ENCODE measurements around the gene PMIS2. TPM values are rescaled to one million over a fixed set of nuclear protein-coding genes. Genes with fewer than 3 reads are reported as not detected.

PMIS2 gene
- total and polyA plus RNA-seq, 2 of the 8 experiments (the other 6 are each of a cell fraction or from before 2014, with no cell fraction given), result not detected

DNA sequence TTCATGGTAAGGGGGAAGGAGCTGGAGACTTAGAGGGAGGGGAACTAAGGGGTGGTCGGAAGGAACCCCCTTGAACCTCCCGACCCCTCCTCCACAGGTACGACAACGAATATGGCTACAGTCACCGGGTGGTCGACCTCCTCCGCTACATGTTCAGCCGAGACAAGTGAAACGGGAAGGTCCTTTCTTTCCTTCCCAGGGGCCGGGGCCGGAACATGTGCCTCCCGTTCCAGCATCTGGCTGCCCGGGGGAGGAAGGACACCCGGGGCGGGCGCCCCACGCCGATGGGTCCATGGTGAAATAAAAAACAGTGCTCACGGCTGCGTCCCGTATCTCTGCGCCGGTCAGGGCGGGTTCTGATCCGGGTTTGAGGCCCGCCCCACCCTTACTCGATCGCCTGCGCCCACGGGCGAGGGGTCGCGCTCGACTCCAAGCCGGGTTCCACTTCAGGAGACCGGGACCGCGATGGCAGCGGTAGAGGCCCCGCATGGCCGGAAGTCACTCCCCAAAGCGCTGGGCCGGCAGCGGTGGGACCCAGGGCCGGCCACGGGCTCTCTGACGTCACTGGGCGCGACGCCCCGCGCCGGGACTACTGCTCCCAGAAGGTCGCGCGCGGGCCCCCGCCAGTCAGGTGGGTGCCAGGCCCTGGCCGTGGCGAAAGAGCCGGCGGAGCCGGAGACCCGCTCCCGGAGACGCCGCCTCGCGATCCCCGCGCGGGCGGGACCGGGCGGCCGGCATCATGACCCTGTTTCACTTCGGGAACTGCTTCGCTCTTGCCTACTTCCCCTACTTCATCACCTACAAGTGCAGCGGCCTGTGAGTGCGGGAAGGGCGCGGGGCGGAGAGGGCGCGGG lies 40.7 kb upstream of the PMIS2 start, which contains the start of gene TMEM147 (continued):
- TF ChIP-seq, protein P1, sequence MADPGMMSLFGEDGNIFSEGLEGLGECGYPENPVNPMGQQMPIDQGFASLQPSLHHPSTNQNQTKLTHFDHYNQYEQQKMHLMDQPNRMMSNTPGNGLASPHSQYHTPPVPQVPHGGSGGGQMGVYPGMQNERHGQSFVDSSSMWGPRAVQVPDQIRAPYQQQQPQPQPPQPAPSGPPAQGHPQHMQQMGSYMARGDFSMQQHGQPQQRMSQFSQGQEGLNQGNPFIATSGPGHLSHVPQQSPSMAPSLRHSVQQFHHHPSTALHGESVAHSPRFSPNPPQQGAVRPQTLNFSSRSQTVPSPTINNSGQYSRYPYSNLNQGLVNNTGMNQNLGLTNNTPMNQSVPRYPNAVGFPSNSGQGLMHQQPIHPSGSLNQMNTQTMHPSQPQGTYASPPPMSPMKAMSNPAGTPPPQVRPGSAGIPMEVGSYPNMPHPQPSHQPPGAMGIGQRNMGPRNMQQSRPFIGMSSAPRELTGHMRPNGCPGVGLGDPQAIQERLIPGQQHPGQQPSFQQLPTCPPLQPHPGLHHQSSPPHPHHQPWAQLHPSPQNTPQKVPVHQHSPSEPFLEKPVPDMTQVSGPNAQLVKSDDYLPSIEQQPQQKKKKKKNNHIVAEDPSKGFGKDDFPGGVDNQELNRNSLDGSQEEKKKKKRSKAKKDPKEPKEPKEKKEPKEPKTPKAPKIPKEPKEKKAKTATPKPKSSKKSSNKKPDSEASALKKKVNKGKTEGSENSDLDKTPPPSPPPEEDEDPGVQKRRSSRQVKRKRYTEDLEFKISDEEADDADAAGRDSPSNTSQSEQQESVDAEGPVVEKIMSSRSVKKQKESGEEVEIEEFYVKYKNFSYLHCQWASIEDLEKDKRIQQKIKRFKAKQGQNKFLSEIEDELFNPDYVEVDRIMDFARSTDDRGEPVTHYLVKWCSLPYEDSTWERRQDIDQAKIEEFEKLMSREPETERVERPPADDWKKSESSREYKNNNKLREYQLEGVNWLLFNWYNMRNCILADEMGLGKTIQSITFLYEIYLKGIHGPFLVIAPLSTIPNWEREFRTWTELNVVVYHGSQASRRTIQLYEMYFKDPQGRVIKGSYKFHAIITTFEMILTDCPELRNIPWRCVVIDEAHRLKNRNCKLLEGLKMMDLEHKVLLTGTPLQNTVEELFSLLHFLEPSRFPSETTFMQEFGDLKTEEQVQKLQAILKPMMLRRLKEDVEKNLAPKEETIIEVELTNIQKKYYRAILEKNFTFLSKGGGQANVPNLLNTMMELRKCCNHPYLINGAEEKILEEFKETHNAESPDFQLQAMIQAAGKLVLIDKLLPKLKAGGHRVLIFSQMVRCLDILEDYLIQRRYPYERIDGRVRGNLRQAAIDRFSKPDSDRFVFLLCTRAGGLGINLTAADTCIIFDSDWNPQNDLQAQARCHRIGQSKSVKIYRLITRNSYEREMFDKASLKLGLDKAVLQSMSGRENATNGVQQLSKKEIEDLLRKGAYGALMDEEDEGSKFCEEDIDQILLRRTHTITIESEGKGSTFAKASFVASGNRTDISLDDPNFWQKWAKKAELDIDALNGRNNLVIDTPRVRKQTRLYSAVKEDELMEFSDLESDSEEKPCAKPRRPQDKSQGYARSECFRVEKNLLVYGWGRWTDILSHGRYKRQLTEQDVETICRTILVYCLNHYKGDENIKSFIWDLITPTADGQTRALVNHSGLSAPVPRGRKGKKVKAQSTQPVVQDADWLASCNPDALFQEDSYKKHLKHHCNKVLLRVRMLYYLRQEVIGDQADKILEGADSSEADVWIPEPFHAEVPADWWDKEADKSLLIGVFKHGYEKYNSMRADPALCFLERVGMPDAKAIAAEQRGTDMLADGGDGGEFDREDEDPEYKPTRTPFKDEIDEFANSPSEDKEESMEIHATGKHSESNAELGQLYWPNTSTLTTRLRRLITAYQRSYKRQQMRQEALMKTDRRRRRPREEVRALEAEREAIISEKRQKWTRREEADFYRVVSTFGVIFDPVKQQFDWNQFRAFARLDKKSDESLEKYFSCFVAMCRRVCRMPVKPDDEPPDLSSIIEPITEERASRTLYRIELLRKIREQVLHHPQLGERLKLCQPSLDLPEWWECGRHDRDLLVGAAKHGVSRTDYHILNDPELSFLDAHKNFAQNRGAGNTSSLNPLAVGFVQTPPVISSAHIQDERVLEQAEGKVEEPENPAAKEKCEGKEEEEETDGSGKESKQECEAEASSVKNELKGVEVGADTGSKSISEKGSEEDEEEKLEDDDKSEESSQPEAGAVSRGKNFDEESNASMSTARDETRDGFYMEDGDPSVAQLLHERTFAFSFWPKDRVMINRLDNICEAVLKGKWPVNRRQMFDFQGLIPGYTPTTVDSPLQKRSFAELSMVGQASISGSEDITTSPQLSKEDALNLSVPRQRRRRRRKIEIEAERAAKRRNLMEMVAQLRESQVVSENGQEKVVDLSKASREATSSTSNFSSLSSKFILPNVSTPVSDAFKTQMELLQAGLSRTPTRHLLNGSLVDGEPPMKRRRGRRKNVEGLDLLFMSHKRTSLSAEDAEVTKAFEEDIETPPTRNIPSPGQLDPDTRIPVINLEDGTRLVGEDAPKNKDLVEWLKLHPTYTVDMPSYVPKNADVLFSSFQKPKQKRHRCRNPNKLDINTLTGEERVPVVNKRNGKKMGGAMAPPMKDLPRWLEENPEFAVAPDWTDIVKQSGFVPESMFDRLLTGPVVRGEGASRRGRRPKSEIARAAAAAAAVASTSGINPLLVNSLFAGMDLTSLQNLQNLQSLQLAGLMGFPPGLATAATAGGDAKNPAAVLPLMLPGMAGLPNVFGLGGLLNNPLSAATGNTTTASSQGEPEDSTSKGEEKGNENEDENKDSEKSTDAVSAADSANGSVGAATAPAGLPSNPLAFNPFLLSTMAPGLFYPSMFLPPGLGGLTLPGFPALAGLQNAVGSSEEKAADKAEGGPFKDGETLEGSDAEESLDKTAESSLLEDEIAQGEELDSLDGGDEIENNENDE (IDR thresholded peaks at IDR 0.05; ENCODE audit: insufficient replicate concordance, low read length), result no peak
- TF ChIP-seq, protein P2, sequence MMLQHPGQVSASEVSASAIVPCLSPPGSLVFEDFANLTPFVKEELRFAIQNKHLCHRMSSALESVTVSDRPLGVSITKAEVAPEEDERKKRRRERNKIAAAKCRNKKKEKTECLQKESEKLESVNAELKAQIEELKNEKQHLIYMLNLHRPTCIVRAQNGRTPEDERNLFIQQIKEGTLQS (IDR thresholded peaks at IDR 0.05; ENCODE audit: insufficient read depth, low read depth, low read length), result peak; percentile 94
- TF ChIP-seq KDM5A (IDR thresholded peaks at IDR 0.05; ENCODE audit: low read length) (peak; percentile 71; the same call in 1 of the 2 replicates), E2F6 (IDR thresholded peaks at IDR 0.05) (peak; percentile 23; the same call in 1 of the 2 replicates), USF2 (IDR thresholded peaks at IDR 0.05; ENCODE audit: low read length) (peak; percentile 76), SIN3A (conservative IDR thresholded peaks at IDR 0.05 in 1 of 2, IDR thresholded peaks at IDR 0.05 in 1 of 2; ENCODE audit: low read depth in 1 of 2, low read length in 2 of 2) (peak; percentile 67 to 92; a peak in 2 of 4 replicates)
